B cell (primary cell): ENCODE data around the gene LRRC37A2. TPM values are rescaled to one million over a fixed set of nuclear protein-coding genes. Genes with fewer than 3 reads are reported as not detected.
"Not testable (repeated sequence)": the region's sequence is repeated elsewhere in the genome, so short reads cannot be mapped to it uniquely, and the experiment has no call there.

Source experiments
- ATAC-seq: fragments of 200-7000 bp; cut with Tn5 transposase; one replicate; pipeline ENCODE4 v1.10.0; 2021; ENCODE audit warnings: low read depth, mild to moderate bottlenecking, moderate number of reproducible peaks, moderate library complexity
- CTCF ChIA-PET: fragments of 350-600 bp; sonication (Branson Sonifier 250); formaldehyde crosslinking; loops from one replicate; lab custom pipeline; 2021; ENCODE audit warnings: antibody characterized with exemption, inconsistent platforms; lab: Charles Lee
- POLR2A ChIA-PET: fragments of 350-600 bp; sonication (Branson Sonifier 250); formaldehyde crosslinking; loops from one replicate; lab custom pipeline; 2021; ENCODE audit warnings: antibody characterized with exemption; lab: Charles Lee
- DNase-seq: peaks from one replicate; pipeline ENCODE4 v3.0.0; 2013
- H2AFZ ChIP-seq: 2 replicates; pipeline ENCODE4 v1.6.1; 2012; ENCODE audit warnings: mild to moderate bottlenecking, low read depth, low read length; ENCODE audit not compliant: insufficient read depth, poor library complexity, severe bottlenecking
- H3K27ac ChIP-seq, 2 donors: 1 replicate in 1 of 2; 2 replicates in 1 of 2; pipeline ENCODE4 v1.5.1; 2012 to 2013; ENCODE audit warnings: low read length in 2 of 2, mild to moderate bottlenecking in 2 of 2, moderate library complexity in 1 of 2
- H3K27me3 ChIP-seq, 4 experiments: fragments of 200-600 bp in 1 of 4; sonication (generic) in 1 of 4; replicated peaks in 1 of 4; 1 replicate in 2 of 4; 2 replicates in 2 of 4; pipeline versions ENCODE4 v1.6.1 to v1.7.0; 2013 to 2016; ENCODE audit warnings: low read length in 3 of 4, mild to moderate bottlenecking in 2 of 4, mixed read lengths in 1 of 4, moderate library complexity in 1 of 4; ENCODE audit not compliant: insufficient read depth in 4 of 4, control insufficient read depth in 3 of 4; ENCODE audit errors: control extremely low read depth in 1 of 4
- H3K36me3 ChIP-seq, 2 experiments: replicated peaks in 1 of 2; 1 replicate in 1 of 2; 2 replicates in 1 of 2; pipeline versions ENCODE4 v1.6.1 to v1.7.1; 2013; ENCODE audit warnings: low read length in 1 of 2; ENCODE audit not compliant: insufficient read depth in 2 of 2, control insufficient read depth in 1 of 2; ENCODE audit errors: control extremely low read depth in 1 of 2, extremely low read depth in 1 of 2
- H3K4me1 ChIP-seq, 2 donors: fragments of 200-600 bp in 1 of 2; sonication (generic) in 1 of 2; 1 replicate in 1 of 2; 2 replicates in 1 of 2; pipeline versions ENCODE4 v1.5.1 to v1.6.1; 2013 to 2017; ENCODE audit warnings: low read length in 2 of 2; ENCODE audit not compliant: control insufficient read depth in 2 of 2, insufficient read depth in 2 of 2
- H3K4me2 ChIP-seq: replicated peaks from 2 replicates; pipeline ENCODE3; 2012; ENCODE audit warnings: mild to moderate bottlenecking, low read depth, low read length; ENCODE audit not compliant: poor library complexity, severe bottlenecking
- H3K4me3 ChIP-seq, 5 experiments: fragments of 200-600 bp in 1 of 5; sonication (generic) in 1 of 5; 1 replicate in 3 of 5; 2 replicates in 2 of 5; pipeline versions ENCODE4 v1.5.1 to v1.7.0; 2011 to 2016; ENCODE audit warnings: low read length in 4 of 5, mild to moderate bottlenecking in 4 of 5, low read depth in 2 of 5, control low read depth in 1 of 5, moderate library complexity in 1 of 5; ENCODE audit not compliant: insufficient read depth in 1 of 5; ENCODE audit errors: control extremely low read depth in 1 of 5, extremely low read depth in 1 of 5
- H3K79me2 ChIP-seq: fragments of 200-600 bp; sonication (generic); one replicate; pipeline ENCODE4 v1.6.0; 2016; ENCODE audit warnings: low read length; ENCODE audit not compliant: control insufficient read depth, insufficient read depth
- H3K9ac ChIP-seq: fragments of 200-600 bp; sonication (generic); 2 replicates; pipeline ENCODE4 v1.6.1; 2017; ENCODE audit warnings: mild to moderate bottlenecking, low read length, moderate library complexity
- H3K9me3 ChIP-seq, 3 donors: one replicate each; pipeline versions ENCODE4 v1.6.1 to v1.7.1; 2013; ENCODE audit warnings: low read length in 2 of 3; ENCODE audit not compliant: control insufficient read depth in 2 of 3, insufficient read depth in 1 of 3; ENCODE audit errors: control extremely low read depth in 1 of 3
- H4K20me1 ChIP-seq: 2 replicates; pipeline ENCODE4 v1.6.0; 2012; ENCODE audit warnings: mild to moderate bottlenecking, low read length; ENCODE audit not compliant: insufficient read depth, control insufficient read depth, poor library complexity, severe bottlenecking
- H3K27ac Mint-ChIP-seq: one replicate; pipeline ENCODE4 v1.8.0; 2021; ENCODE audit warnings: mixed read lengths
- H3K27me3 Mint-ChIP-seq: one replicate; pipeline ENCODE4 v1.8.0; 2021; ENCODE audit warnings: mixed read lengths
- H3K4me1 Mint-ChIP-seq: one replicate; pipeline ENCODE4 v1.8.0; 2021; ENCODE audit warnings: mixed read lengths
- H3K4me3 Mint-ChIP-seq: one replicate; pipeline ENCODE4 v1.8.0; 2021; ENCODE audit warnings: mixed read lengths
- H3K9me3 Mint-ChIP-seq: one replicate; pipeline ENCODE4 v1.8.0; 2022; ENCODE audit warnings: mixed read lengths; ENCODE audit not compliant: insufficient read depth
- WGBS: methylation state at CpG from one replicate; pipeline ENCODE4 v1.1.5; 2013; ENCODE audit warnings: missing lambda C conversion rate; ENCODE audit not compliant: insufficient coverage; 5-methylcytosine and 5-hydroxymethylcytosine counted together
- intact Hi-C: fragments of 100-400 bp; cut with micrococcal nuclease; formaldehyde crosslinking; loops from one replicate; pipeline ENCODE4 v1.10.0; 2022
- polyA plus RNA-seq: library from polyadenylated mRNA; depleted of rRNA; stranded (reverse); fragments of >200 nt; gene quantifications from 2 replicates; pipeline ENCODE4 v1.2.3, GENCODE V29; 2012
- small RNA-seq: library from RNA; depleted of rRNA; stranded (forward); fragments of <200 nt; gene quantifications from one replicate; pipeline ENCODE3, GENCODE V24; 2012; ENCODE audit warnings: low replicate concordance, low read depth; ENCODE audit not compliant: insufficient read length
- total RNA-seq, 2 donors: library from RNA; stranded (reverse); fragments of 120-200 nt in 1 of 2; gene quantifications; 1 replicate in 1 of 2; 2 replicates in 1 of 2; pipeline versions ENCODE4 v1.2.3 to v1.2.4, GENCODE V29; 2013 to 2022

Gene LRRC37A2
- total and polyA plus RNA-seq, 2 donors (not counting 1 experiment from before 2014, with no cell fraction given), result 17.8 to 46.5 TPM

- H3K9me3 Mint-ChIP-seq, H3K4me3 Mint-ChIP-seq: not testable (repeated sequence)
Measured at GRCh38 chr17:46600767-46601166, 88.5 kb downstream of the LRRC37A2 start.

GRCh38 chr17:46603125-46603524 lies 90.9 kb downstream of the LRRC37A2 start:
- intact Hi-C loops, result not testable (repeated sequence)

More at GRCh38 chr17:46600767-46601166, 88.5 kb downstream of the LRRC37A2 start:
- H3K27me3 Mint-ChIP-seq, H3K27me3 ChIP-seq, H3K79me2 ChIP-seq, POLR2A ChIA-PET, H4K20me1 ChIP-seq, H3K4me1 ChIP-seq, DNase-seq, H3K27ac ChIP-seq, H3K4me1 Mint-ChIP-seq, H3K9ac ChIP-seq, H3K4me2 ChIP-seq, H3K27ac Mint-ChIP-seq, H3K36me3 ChIP-seq, CTCF ChIA-PET, H3K4me3 ChIP-seq, H2AFZ ChIP-seq, H3K9me3 ChIP-seq, ATAC-seq, intact Hi-C loops: not testable (repeated sequence)
- no CpG with 5 or more reads among the region's 3 CpGs for WGBS

More at GRCh38 chr17:46603125-46603524, 90.9 kb downstream of the LRRC37A2 start:
- H3K4me2 ChIP-seq, H3K36me3 ChIP-seq, H3K4me1 Mint-ChIP-seq, H3K9me3 Mint-ChIP-seq, H3K4me1 ChIP-seq, DNase-seq, H3K9me3 ChIP-seq, H3K27me3 ChIP-seq, H4K20me1 ChIP-seq, H3K27ac ChIP-seq, CTCF ChIA-PET, POLR2A ChIA-PET, H3K27me3 Mint-ChIP-seq, H3K9ac ChIP-seq, H3K4me3 ChIP-seq, H2AFZ ChIP-seq, H3K27ac Mint-ChIP-seq, H3K79me2 ChIP-seq, H3K4me3 Mint-ChIP-seq: not testable (repeated sequence)
- ATAC-seq, result peak; percentile 91

Small RNAs within 50 kb of the gene (small RNA-seq; reads per million reads assigned to genes)
- not detected for gene RN7SL199P

Other genes starting within 250 kb of the LRRC37A2 start
- 22.1 and 24.8 TPM in 2 replicates for gene LRRC37A, start 217.3 kb upstream of the LRRC37A2 start, total RNA-seq
- gene LRRC37A, start 217.3 kb upstream of the LRRC37A2 start, polyA plus RNA-seq, result 1.1 and 2.7 TPM in 2 replicates
- gene ARL17B, start 150.7 kb upstream of the LRRC37A2 start, total RNA-seq, result 33.4 and 42.0 TPM in 2 replicates
- gene ARL17B, start 150.7 kb upstream of the LRRC37A2 start, polyA plus RNA-seq, result 6.8 and 22.9 TPM in 2 replicates
- 50.4 and 55.7 TPM in 2 replicates for gene ARL17A, start 67.2 kb downstream of the LRRC37A2 start, total RNA-seq
- gene ARL17A, start 67.2 kb downstream of the LRRC37A2 start, polyA plus RNA-seq, result 18.5 and 32.8 TPM in 2 replicates
- gene NSF, start 78.2 kb downstream of the LRRC37A2 start, total RNA-seq, result 83.5 and 91.0 TPM in 2 replicates
- gene NSF, start 78.2 kb downstream of the LRRC37A2 start, polyA plus RNA-seq, result 10.9 and 12.8 TPM in 2 replicates